ENCODE measurements around the gene ANP32A.
"Not testable (repeated sequence)": the region's sequence is repeated elsewhere in the genome, so short reads cannot be mapped to it uniquely, and the experiment has no call there.

Gene ANP32A

DNA sequence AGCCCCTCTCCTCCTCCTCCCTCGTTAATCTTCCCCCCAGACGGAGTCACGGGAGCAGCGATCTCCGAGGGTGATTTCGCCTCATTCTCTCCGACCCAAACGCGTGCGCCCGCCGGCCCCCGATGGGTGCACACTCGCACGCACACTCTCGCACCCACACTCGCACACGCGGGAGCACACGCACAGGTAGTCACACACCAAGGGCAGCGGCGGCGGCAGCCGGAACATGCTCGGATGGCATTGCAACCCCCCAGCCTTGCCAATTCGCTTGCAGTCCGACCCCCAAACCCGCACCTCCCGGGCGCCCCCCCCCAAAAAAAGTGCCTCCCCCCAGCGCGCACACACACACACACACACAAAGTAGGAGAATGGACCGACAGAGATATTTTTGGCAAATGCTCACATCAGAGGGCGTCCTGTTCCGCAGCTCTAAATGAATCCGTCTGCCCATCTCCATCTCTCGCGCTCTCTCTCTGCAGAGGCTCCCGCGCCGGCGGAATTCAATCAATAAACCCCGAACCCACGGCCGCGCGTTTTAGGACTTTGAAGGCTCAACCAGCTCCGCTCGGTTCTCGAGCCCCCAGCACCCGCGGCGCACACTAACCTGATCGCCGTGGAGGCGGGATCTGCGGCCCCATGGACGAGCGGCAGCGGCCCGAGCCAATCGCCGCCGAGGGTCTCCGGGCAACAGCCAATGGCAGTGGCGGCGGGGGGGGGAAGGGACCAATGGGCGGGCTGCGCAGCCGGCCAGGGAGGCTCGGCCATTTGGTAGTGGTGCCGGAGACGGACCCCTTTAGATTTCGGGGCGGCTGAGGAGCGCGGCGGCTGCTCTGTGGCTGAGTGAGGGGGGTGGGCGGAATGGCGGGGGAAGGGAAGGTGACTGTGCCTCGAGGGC, at the start of gene ANP32A:
Gene ANP32A, minus strand, starts transcription at position 601 of the 895 bp plus-strand sequence. Its CDS starts 144 bp downstream, at position 457.
- DNase-seq: peak; percentile 66 to 98 (median 92)

DNA sequence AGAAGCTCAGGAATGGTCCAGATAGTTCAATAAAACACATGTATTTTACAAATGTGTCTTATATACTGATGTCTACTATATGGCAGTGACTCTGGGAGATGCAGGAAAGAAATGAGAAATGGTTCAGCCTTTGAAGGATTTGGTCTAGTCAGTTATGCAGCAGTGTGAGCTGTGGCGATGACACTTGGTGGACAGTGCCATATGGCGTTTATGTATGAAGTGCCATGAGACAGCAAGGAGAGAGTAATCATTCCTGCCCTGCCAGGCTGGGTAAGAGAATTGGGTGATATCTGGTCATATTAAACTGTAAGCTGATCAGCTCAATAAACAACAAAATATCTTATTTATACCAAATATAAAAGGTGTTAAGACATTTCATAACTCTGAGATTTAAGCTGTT, 47.6 kb upstream of the ANP32A start:
- no peak for DNase-seq

GRCh38 chr15:68862415-68862814, 41.7 kb upstream of the ANP32A start:
- no peak for DNase-seq

- not testable (repeated sequence) for DNase-seq
These were observed 38.0 kb upstream of the ANP32A start for GRCh38 chr15:68858666-68859065.

GRCh38 chr15:68857443-68857842, 36.7 kb upstream of the ANP32A start:
- DNase-seq: not testable (repeated sequence)

DNA sequence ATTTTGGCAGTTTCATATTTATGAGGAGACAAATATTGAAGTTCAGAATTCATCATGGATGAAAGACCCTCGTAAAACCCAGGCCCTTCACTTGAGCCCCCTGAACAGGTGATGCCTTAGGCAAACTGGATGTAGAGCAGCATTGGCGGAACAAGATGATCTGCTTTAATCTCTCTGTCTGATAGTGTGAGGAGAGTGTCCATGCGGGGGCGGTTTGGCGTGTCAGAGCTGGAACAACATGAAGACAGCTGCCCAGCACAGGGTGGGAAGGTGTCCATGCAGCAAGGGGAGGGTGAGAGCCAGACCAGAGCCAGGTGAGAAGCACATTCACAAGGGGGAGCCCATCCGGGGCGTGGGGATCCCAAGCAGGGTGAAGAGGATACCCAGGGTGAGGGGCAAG, 31.8 kb upstream of the ANP32A start:
- no peak for DNase-seq

DNA sequence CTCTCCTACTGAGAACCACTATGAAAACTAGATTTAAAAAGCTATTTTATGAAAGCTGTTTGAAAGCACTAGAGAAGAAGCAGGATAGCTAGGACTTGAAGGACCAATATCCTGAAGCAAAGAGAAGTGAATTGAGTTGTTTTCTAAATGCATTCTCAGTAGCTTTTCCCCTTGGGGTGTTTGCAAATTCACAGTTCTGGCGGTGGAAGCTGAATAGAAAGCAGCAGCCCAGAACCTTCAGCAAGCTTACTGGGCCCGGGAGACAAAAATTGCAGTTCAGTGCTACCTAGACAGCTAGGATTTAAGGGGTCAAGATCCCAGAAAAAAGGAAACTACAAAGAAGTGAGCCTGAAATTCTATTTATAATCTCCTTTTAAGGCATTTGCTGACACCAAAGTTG, 31.3 kb upstream of the ANP32A start:
- no peak for DNase-seq

- no peak for DNase-seq
These were observed 28.8 kb upstream of the ANP32A start for GRCh38 chr15:68849497-68849896.

DNA sequence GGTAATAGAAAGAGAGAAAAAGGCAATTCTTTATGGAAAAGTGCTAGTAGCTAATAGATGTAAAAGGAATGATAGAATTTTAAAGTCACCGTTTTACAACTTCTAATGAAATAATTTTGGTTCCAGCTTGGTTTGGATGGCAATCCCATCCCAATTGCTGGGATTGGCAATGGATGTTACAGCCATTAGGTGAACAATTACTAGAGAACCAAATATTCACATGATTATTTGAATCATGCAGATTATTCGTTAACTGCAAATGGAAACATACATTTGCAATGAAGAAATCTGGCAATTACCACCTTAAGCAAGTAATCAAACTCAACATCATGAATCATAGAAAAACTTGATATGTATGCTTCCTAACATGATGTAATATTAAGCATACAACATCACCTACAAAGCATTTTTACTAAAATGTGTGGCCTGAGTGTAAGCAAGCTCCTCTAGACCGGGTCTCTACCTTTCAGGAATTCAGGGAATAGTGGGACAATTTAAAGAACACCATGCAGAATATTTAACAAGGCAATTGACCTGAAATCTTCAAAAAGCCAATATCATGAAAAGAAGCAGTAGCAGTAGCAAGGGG, 26.2 kb upstream of the ANP32A start:
- DNase-seq: no peak

- DNase-seq: peak in 3 of 56 donors; percentile 17 to 33 (median 19)
These were observed 24.3 kb upstream of the ANP32A start for GRCh38 chr15:68844856-68845550.

- peak in 5 of 56 donors; percentile 1 to 20 (median 12) for DNase-seq
These were observed 23.0 kb upstream of the ANP32A start for GRCh38 chr15:68843425-68844311.

GRCh38 chr15:68842958-68843357, 22.3 kb upstream of the ANP32A start:
- no peak for DNase-seq

DNA sequence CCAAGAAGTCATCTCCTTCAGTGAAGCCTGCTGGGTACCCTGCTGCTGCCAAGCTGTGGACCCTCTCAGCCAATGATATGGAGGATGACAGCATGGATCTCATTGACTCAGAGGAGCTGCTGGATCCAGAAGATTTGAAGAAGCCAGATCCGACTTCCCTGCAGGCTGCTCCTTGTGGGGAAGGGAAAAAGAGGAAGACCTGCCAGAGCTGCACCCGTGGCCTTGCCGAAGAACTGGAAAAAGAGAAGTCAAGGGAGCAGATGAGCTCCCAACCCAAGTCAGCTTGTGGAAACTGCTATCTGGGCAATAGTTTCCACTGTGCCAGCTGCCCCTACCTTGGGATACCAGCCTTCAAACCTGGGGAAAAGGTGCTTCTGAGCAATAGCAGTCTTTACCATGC, 13.7 kb upstream of the ANP32A start:
- peak in 1 of 56 donors; percentile 7 for DNase-seq

- DNase-seq: no peak
These were observed 13.1 kb upstream of the ANP32A start for GRCh38 chr15:68833700-68834331.

- DNase-seq: no peak
These were observed 9.6 kb upstream of the ANP32A start for GRCh38 chr15:68830141-68830785.

GRCh38 chr15:68829068-68829467, 8.4 kb upstream of the ANP32A start:
- peak in 27 of 56 donors; percentile 2 to 63 (median 32) for DNase-seq

- no peak for DNase-seq
These were observed 2.9 kb upstream of the ANP32A start for GRCh38 chr15:68823561-68823960.

GRCh38 chr15:68822818-68823217, 2.1 kb upstream of the ANP32A start:
- no peak for DNase-seq

DNA sequence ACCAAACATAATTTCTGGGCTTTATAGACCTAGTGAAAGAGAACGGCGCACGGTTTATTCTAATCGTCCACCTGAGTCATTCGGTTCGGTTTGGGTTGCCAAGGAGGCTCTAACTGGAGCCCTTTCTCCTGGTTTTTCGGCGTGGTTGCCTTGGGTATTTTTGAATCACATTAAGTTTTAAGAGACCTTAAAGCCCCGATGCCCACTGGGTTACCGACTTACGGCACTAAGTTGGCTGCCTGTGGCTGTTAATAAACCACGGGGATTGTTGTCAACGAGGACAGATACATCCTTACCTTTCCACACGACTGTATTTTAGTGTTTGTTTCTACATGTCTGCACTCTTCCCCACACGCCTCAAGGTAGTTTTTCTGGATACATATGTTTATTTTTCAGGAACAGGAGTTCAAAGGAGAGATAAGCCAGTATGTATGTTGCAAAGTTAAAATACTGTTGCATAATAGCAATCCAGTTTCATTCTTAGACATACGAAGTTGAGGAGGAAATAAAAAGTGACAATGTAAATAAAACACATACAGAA, 1.2 kb upstream of the ANP32A start:
- peak in 1 of 56 donors; percentile 15 for DNase-seq
